GM18873 (cell line): ENCODE results near the gene GABPB1.

Experiments used
- ATAC-seq: cut with Tn5 transposase; IDR thresholded peaks from one replicate; pipeline ENCODE4 v1.9.1; 2021; ENCODE audit warnings: mild to moderate bottlenecking, moderate library complexity, moderate number of reproducible peaks; ENCODE audit not compliant: unreplicated experiment, low FRiP score

The GABPB1 gene

GRCh38 chr15:50350621-50351020 is 4.4 kb downstream of the GABPB1 start:
- no peak for ATAC-seq

- no peak for ATAC-seq
These were observed 9.7 kb downstream of the GABPB1 start for GRCh38 chr15:50345298-50345697.

- ATAC-seq = no peak
These were observed 11.0 kb downstream of the GABPB1 start for GRCh38 chr15:50344006-50344464.

GRCh38 chr15:50341616-50342136 is 13.3 kb downstream of the GABPB1 start:
- ATAC-seq = no peak

- ATAC-seq = no peak
These were observed 14.6 kb downstream of the GABPB1 start for GRCh38 chr15:50340416-50340815.

- no peak for ATAC-seq
These were observed 15.3 kb downstream of the GABPB1 start for GRCh38 chr15:50339717-50340116.

- no peak for ATAC-seq
These were observed 19.7 kb downstream of the GABPB1 start for GRCh38 chr15:50335251-50335650.

- no peak for ATAC-seq
These were observed 21.8 kb downstream of the GABPB1 start for GRCh38 chr15:50333229-50333628.

- no peak for ATAC-seq
These were observed 24.1 kb downstream of the GABPB1 start for GRCh38 chr15:50330921-50331320.

- no peak for ATAC-seq
These were observed 26.9 kb downstream of the GABPB1 start for GRCh38 chr15:50328116-50328515.

- no peak for ATAC-seq
These were observed 33.3 kb downstream of the GABPB1 start for GRCh38 chr15:50321680-50322210.

GRCh38 chr15:50320504-50320903 is 34.5 kb downstream of the GABPB1 start:
- no peak for ATAC-seq

GRCh38 chr15:50318697-50319096 is 36.3 kb downstream of the GABPB1 start:
- ATAC-seq = no peak

GRCh38 chr15:50315814-50316630 is 39.0 kb downstream of the GABPB1 start:
- no peak for ATAC-seq

GRCh38 chr15:50312636-50313035 is 42.4 kb downstream of the GABPB1 start:
- ATAC-seq = no peak

GRCh38 chr15:50307799-50308198 is 47.2 kb downstream of the GABPB1 start:
- ATAC-seq = no peak

- ATAC-seq = no peak
These were observed 50.2 kb downstream of the GABPB1 start for GRCh38 chr15:50304836-50305235.

- no peak for ATAC-seq
These were observed 52.4 kb downstream of the GABPB1 start for GRCh38 chr15:50302581-50302980.

- ATAC-seq = no peak
These were observed 56.7 kb downstream of the GABPB1 start for GRCh38 chr15:50298340-50298739.

GRCh38 chr15:50295966-50296365 is 59.0 kb downstream of the GABPB1 start:
- ATAC-seq = no peak

GRCh38 chr15:50289749-50290148 is 65.2 kb downstream of the GABPB1 start:
- ATAC-seq = no peak
